GM20000 (cell line): ENCODE results near the gene LRRC27.

Experiments
- DNase-seq: peaks from one replicate; pipeline ENCODE4 v3.0.0; 2012; ENCODE audit warnings: low spot score
- TF ChIP-seq, protein P1 (sequence below): IDR thresholded peaks from 2 replicates; pipeline ENCODE4 v1.5.1; 2012; ENCODE audit warnings: mild to moderate bottlenecking, control low read depth; ENCODE audit errors: extremely low read depth, missing control alignments

The LRRC27 gene

DNA sequence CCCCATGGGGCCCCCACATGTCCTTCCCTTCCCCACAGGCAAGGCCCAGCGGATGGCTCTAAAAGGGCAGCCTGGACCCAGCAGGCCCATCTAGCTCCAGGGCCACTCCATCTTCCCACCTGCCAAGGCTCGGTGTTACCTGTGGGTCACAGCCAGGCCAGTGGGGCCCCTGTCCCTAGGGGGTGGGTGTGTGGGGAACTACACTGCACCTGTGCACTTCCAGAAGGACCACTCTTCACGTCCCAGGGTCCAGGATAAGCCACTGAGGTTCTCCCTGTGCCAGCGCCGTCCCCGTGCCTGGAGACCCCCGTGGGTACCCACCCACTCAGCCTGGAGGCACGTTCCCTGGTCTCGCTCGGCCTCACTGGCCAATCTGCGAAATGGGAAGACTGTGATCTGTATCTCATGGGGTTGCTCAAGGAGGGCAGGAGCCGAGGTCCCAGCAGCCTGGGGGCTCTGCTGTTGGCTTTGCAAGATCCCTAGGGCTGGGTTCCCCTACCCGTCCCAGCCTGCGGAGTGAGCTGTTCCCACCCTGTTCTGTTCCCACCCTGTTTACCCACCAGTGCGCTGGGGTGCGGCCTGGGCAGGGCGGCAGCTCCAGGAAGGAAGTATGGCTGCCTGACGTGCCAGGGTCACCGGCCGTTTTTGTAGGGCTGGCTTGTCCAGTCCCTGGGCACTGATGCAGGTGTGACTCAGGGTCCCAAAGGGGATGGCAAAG lies 69.6 kb downstream of the LRRC27 start:
- DNase-seq: no peak
- TF ChIP-seq, protein P1, sequence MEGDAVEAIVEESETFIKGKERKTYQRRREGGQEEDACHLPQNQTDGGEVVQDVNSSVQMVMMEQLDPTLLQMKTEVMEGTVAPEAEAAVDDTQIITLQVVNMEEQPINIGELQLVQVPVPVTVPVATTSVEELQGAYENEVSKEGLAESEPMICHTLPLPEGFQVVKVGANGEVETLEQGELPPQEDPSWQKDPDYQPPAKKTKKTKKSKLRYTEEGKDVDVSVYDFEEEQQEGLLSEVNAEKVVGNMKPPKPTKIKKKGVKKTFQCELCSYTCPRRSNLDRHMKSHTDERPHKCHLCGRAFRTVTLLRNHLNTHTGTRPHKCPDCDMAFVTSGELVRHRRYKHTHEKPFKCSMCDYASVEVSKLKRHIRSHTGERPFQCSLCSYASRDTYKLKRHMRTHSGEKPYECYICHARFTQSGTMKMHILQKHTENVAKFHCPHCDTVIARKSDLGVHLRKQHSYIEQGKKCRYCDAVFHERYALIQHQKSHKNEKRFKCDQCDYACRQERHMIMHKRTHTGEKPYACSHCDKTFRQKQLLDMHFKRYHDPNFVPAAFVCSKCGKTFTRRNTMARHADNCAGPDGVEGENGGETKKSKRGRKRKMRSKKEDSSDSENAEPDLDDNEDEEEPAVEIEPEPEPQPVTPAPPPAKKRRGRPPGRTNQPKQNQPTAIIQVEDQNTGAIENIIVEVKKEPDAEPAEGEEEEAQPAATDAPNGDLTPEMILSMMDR: no peak

DNA sequence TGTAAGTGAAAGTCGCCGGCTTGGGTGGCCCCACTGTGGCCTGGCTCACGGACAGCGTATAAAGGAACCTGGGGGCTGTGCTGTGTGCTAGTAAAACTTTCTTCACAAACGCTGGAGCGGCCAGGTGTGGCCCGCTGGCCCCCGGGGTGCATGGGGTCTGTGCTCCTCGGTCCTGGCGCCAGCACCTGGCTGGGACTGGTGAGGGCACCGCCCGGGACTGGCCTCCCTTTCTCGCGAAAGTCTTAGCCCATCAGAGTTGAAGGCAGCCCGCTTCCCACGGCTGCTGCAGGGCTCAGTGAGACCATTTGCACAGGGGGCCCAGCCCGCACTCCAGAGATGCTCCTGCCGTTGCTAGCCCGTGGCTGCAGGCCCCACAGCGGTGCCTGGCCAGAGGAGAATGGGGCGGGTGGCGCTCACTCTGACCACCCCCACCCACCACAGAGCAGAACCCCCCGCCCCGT lies 70.8 kb downstream of the LRRC27 start:
- no peak for DNase-seq
- TF ChIP-seq, protein P1: no peak

DNA sequence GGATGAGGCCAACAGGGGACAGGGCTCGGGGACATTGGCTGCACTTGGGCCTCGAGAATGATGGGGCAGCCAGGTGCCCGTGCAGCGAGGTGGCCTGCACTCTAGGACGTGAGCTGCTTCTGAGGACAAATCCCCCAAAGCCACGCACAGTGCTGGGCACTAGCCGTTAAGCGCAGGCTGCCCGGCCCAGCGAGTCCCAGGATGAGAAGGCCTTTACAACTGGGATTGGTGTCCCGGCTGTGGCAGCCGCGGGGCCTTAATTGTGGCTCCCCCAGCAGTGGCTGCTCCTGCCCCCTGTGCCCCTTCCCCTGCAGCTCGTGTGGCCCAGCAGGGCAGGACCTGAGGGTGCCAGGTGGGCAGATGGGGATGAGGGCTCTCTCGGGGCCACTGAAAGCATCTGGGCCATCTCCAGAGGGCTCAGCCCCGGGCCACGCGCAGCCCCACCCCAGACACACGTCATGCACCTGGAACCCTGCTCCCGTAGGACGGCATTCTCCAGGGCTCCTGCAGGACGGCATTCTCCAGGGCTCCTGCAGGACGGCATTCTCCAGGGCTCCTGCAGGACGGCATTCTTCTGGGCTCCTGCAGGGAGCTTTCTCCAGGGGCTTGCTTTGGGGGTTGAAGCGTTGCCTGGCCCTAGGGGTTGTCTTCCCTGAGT lies 71.6 kb downstream of the LRRC27 start:
- no peak for DNase-seq
- TF ChIP-seq, protein P1: no peak

DNA sequence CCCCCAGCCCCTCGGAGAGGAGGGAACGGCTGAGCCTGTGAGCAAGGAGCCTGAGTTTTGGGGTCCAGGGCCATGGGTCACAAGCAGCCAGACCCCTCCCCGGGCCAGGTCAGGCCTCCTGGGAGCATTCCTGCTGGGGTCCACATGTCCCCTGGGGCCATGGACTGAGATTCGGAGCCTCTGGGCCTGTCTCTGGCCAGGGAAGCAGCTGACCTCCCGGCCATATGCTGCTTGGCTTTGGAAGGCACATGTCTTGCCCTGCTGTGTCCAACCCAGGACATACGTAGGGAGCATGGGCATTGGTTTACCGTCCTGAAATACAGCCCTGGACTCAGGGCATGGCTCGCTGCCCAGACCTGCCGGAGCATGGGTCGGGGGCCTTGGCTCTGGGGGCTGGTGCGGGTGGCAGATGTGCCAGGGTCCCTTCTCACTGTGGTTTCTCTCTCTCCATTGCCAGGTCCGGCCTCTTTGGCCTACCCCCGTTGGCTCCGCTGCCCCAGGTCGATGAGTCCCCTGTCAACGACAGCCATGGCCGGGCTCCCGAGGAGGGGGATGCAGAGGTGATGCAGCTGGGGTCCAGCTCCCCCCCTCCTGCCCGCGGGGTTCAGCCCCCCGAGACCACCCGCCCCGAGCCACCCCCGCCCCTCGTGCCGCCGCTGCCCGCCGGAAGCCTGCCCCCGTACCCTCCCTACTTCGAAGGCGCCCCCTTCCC lies 72.3 kb downstream of the LRRC27 start:
- DNase-seq: no peak
- TF ChIP-seq, protein P1: no peak

DNA sequence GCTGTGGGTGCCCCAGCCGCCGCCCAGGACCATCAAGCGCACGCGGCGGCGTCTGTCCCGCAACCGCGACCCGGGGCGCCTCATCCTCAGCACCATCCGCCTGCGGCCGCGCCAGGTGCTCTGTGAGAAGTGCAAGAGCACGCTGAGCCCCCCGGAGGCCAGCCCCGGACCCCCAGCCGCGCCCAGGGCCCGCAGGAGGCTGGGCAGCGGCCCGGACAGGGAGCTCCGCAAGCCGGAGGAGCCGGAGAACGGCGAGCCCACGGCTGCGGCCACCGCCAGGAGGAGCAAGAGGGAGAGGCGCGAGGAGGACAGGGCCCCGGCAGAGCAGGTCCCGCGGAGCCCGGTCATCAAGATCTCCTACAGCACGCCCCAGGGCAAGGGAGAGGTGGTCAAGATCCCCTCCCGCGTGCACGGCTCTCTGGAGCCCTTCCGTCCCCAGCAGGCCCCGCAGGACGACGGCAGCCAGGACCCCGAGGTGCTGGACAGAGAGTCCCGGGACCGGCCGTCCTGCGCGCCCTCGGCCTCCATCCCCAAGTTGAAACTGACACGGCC lies 73.0 kb downstream of the LRRC27 start:
- DNase-seq: no peak
- TF ChIP-seq, protein P1: no peak

DNA sequence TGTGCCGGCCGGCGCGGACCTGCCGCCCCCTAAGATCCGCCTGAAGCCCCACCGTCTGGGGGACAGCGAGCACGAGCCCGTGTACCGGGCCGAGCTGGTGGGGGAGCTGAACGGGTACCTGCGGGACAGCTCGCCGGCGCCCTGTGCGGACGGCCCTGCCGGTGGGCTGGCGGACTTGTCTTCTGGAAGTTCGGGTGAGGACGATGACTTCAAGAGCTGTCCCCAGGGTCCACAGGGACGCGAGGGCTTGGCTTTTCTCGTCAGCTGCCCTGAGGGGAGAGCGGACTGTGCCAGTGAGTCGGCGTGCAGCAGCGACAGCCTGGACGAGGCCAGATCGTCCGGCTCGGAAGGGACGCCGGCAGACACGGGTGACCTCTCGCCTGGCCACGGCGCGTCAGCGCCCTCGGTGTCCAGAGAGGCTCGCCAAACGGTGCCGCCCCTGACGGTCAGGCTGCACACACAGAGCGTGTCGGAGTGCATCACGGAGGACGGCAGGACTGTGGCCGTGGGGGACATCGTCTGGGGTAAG lies 73.5 kb downstream of the LRRC27 start:
- TF ChIP-seq, protein P1: no peak

More for the DNA sequence above, 73.5 kb downstream of the LRRC27 start:
- DNase-seq: no peak
